ENCODE results near the gene DHCR7.
A peak's percentile ranks its signal among the peaks of the same experiment; 100 is the strongest.

DHCR7 gene

GRCh38 chr11:71472357-71472885 is 24.2 kb upstream of the DHCR7 start:
- H4K8ac ChIP-seq (ENCODE audit: low read depth, low read length): no peak overlapping the region

DNA sequence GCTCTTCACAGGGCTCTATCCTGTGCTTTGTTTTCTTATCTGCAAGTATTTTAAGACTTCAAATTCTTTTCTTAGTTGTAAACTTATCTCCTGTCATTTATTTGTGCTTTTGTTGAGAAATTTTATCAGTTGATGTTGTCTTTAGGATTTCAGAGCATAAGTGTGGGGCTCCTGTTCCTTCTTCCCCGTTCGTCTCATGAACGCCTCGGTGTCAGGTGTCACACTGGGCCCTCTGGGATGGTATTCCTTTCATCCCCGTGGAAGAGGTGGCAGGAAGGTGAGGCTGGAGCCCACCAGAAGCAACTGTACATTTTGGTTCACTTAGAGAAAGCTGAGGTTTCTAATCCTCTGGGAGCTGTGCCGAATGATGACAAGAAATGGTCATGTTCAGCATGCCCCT is 22.8 kb upstream of the DHCR7 start:
- H4K5ac ChIP-seq (ENCODE audit: low read length): no peak overlapping the region
- no peak overlapping the region for H3K9ac ChIP-seq (ENCODE audit: low read length)
- no peaks in the 10 kb centered on the region for H3K79me2 ChIP-seq (ENCODE audit: control insufficient read depth, insufficient read depth, low read length)
- H3K23ac ChIP-seq (ENCODE audit: low read length): no peak overlapping the region
- no peaks in the 10 kb centered on the region for H3K79me1 ChIP-seq (ENCODE audit: low read length)
- no peaks in the 10 kb centered on the region for H3K27me3 ChIP-seq (ENCODE audit: insufficient read depth, low read length, poor library complexity)
- H2BK120ac ChIP-seq (ENCODE audit: low read depth, low read length): no peak overlapping the region
- DNase-seq: no peak
- no peak overlapping the region for H3K18ac ChIP-seq (ENCODE audit: low read length)
- no peak overlapping the region for H3K4me2 ChIP-seq (ENCODE audit: low read length)
- H3K4me1 ChIP-seq (ENCODE audit: control insufficient read depth, low read depth, low read length): no peaks in the 10 kb centered on the region
- no peak overlapping the region for H3K27ac ChIP-seq (ENCODE audit: low read depth, low read length)
- H2BK15ac ChIP-seq (replicated peaks; ENCODE audit: low read depth): no peak overlapping the region
- H2AK5ac ChIP-seq (ENCODE audit: low read length): no peak overlapping the region
- H3K4me3 ChIP-seq (ENCODE audit: low read length): no peak overlapping the region
- no peak overlapping the region for H2BK5ac ChIP-seq (ENCODE audit: low read length)
- WGBS (ENCODE audit: extremely low coverage, insufficient coverage, low lambda C conversion rate): no CpG with 5 or more reads among the region's 6 CpGs
- no peak overlapping the region for H3K56ac ChIP-seq (ENCODE audit: low read length)
- H3K36me3 ChIP-seq (ENCODE audit: control insufficient read depth, insufficient read depth, low read length): peaks cover 3% of the 10 kb centered on the region
- no peak overlapping the region for H3K4ac ChIP-seq (ENCODE audit: low read depth, low read length)
- H4K8ac ChIP-seq (ENCODE audit: low read depth, low read length): no peak overlapping the region

More at GRCh38 chr11:71472357-71472885, 24.2 kb upstream of the DHCR7 start:
- H3K4me3 ChIP-seq (ENCODE audit: low read length): no peak overlapping the region
- H3K27me3 ChIP-seq (ENCODE audit: insufficient read depth, low read length, poor library complexity): no peaks in the 10 kb centered on the region
- H2BK5ac ChIP-seq (ENCODE audit: low read length): no peak overlapping the region
- no peak overlapping the region for H3K4ac ChIP-seq (ENCODE audit: low read depth, low read length)
- no peak overlapping the region for H3K9ac ChIP-seq (ENCODE audit: low read length)
- H2BK120ac ChIP-seq (ENCODE audit: low read depth, low read length): no peak overlapping the region
- H3K56ac ChIP-seq (ENCODE audit: low read length): no peak overlapping the region
- no peaks in the 10 kb centered on the region for H3K4me1 ChIP-seq (ENCODE audit: control insufficient read depth, low read depth, low read length)
- no peak overlapping the region for H3K4me2 ChIP-seq (ENCODE audit: low read length)
- no CpG with 5 or more reads among the region's 10 CpGs for WGBS (ENCODE audit: extremely low coverage, insufficient coverage, low lambda C conversion rate)
- no peak overlapping the region for H4K5ac ChIP-seq (ENCODE audit: low read length)
- H3K79me1 ChIP-seq (ENCODE audit: low read length): no peaks in the 10 kb centered on the region
- no peak overlapping the region for H3K23ac ChIP-seq (ENCODE audit: low read length)
- no peak overlapping the region for H2BK15ac ChIP-seq (replicated peaks; ENCODE audit: low read depth)
- DNase-seq: peak; percentile 33
- no peak overlapping the region for H2AK5ac ChIP-seq (ENCODE audit: low read length)
- no peak overlapping the region for H3K18ac ChIP-seq (ENCODE audit: low read length)
- H3K27ac ChIP-seq (ENCODE audit: low read depth, low read length): no peak overlapping the region
- peaks cover 3% of the 10 kb centered on the region for H3K36me3 ChIP-seq (ENCODE audit: control insufficient read depth, insufficient read depth, low read length)
- no peaks in the 10 kb centered on the region for H3K79me2 ChIP-seq (ENCODE audit: control insufficient read depth, insufficient read depth, low read length)

- no peak overlapping the region for H3K18ac ChIP-seq (ENCODE audit: low read length)
- H3K56ac ChIP-seq (ENCODE audit: low read length): no peak overlapping the region
- H3K9ac ChIP-seq (ENCODE audit: low read length): no peak overlapping the region
- H3K27me3 ChIP-seq (ENCODE audit: insufficient read depth, low read length, poor library complexity): no peaks in the 10 kb centered on the region
- H4K5ac ChIP-seq (ENCODE audit: low read length): no peak overlapping the region
- H3K36me3 ChIP-seq (ENCODE audit: control insufficient read depth, insufficient read depth, low read length): no peaks in the 10 kb centered on the region
- H3K4me2 ChIP-seq (ENCODE audit: low read length): no peak overlapping the region
- no peak overlapping the region for H2BK15ac ChIP-seq (replicated peaks; ENCODE audit: low read depth)
- no peak overlapping the region for H2AK5ac ChIP-seq (ENCODE audit: low read length)
- no peaks in the 10 kb centered on the region for H3K79me2 ChIP-seq (ENCODE audit: control insufficient read depth, insufficient read depth, low read length)
- no peaks in the 10 kb centered on the region for H3K79me1 ChIP-seq (ENCODE audit: low read length)
- H3K4me3 ChIP-seq (ENCODE audit: low read length): no peak overlapping the region
- no peak overlapping the region for H3K27ac ChIP-seq (ENCODE audit: low read depth, low read length)
- H3K4ac ChIP-seq (ENCODE audit: low read depth, low read length): no peak overlapping the region
- no peak overlapping the region for H4K8ac ChIP-seq (ENCODE audit: low read depth, low read length)
- no peak overlapping the region for H2BK5ac ChIP-seq (ENCODE audit: low read length)
- no CpG with 5 or more reads among the region's 6 CpGs for WGBS (ENCODE audit: extremely low coverage, insufficient coverage, low lambda C conversion rate)
- no peaks in the 10 kb centered on the region for H3K4me1 ChIP-seq (ENCODE audit: control insufficient read depth, low read depth, low read length)
- no peak for DNase-seq
- no peak overlapping the region for H2BK120ac ChIP-seq (ENCODE audit: low read depth, low read length)
- no peak overlapping the region for H3K23ac ChIP-seq (ENCODE audit: low read length)
These were observed 19.0 kb upstream of the DHCR7 start for GRCh38 chr11:71467164-71467563.

GRCh38 chr11:71466358-71466757 is 18.2 kb upstream of the DHCR7 start:
- WGBS (ENCODE audit: extremely low coverage, insufficient coverage, low lambda C conversion rate): no CpG with 5 or more reads among the region's 9 CpGs
- no peak for DNase-seq
- H3K56ac ChIP-seq (ENCODE audit: low read length): no peak overlapping the region

DNA sequence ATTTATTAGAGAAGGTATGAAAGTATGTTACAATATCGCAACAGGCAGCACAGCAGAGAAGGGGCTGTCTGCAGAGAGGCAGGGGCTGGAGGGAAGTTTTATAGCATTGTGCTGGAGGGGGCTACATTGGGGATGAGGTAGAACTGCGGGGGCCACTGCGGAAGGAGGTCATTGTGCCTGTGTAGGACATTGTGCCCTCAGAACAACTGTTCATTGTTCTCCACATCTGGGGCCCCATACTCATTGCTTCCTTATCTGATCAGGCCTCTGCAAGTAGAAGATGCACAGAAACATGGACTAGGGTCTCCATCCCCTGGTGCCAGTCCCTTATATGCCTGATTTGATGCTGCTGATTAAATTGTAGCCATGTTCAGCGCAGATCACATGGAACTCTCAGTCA is 16.9 kb upstream of the DHCR7 start:
- Histone ChIP-seq H3K4me3 (ENCODE audit: low read length) (no peak overlapping the region), H3K4me1 (ENCODE audit: control insufficient read depth, low read depth, low read length) (no peaks in the 10 kb centered on the region), H3K56ac (ENCODE audit: low read length) (no peak overlapping the region), H2BK120ac (ENCODE audit: low read depth, low read length) (no peak overlapping the region), H3K27me3 (ENCODE audit: insufficient read depth, low read length, poor library complexity) (no peaks in the 10 kb centered on the region), H2AK5ac (ENCODE audit: low read length) (no peak overlapping the region), H3K36me3 (ENCODE audit: control insufficient read depth, insufficient read depth, low read length) (no peaks in the 10 kb centered on the region), H3K4ac (ENCODE audit: low read depth, low read length) (no peak overlapping the region), H2BK15ac (replicated peaks; ENCODE audit: low read depth) (no peak overlapping the region), H3K79me2 (ENCODE audit: control insufficient read depth, insufficient read depth, low read length) (no peaks in the 10 kb centered on the region), H4K8ac (ENCODE audit: low read depth, low read length) (no peak overlapping the region), H4K5ac (ENCODE audit: low read length) (no peak overlapping the region), H3K79me1 (ENCODE audit: low read length) (no peaks in the 10 kb centered on the region), H3K4me2 (ENCODE audit: low read length) (no peak overlapping the region), H2BK5ac (ENCODE audit: low read length) (no peak overlapping the region), H3K9ac (ENCODE audit: low read length) (no peak overlapping the region), H3K23ac (ENCODE audit: low read length) (no peak overlapping the region), H3K27ac (ENCODE audit: low read depth, low read length) (no peak overlapping the region), H3K18ac (ENCODE audit: low read length) (no peak overlapping the region)
- no peak for DNase-seq
- no CpG with 5 or more reads among the region's 4 CpGs for WGBS (ENCODE audit: extremely low coverage, insufficient coverage, low lambda C conversion rate)

More at GRCh38 chr11:71466358-71466757, 18.2 kb upstream of the DHCR7 start:
- Histone ChIP-seq H4K8ac (ENCODE audit: low read depth, low read length) (no peak overlapping the region), H3K27ac (ENCODE audit: low read depth, low read length) (no peak overlapping the region), H3K4me1 (ENCODE audit: control insufficient read depth, low read depth, low read length) (no peaks in the 10 kb centered on the region), H2BK5ac (ENCODE audit: low read length) (no peak overlapping the region), H3K27me3 (ENCODE audit: insufficient read depth, low read length, poor library complexity) (no peaks in the 10 kb centered on the region), H4K5ac (ENCODE audit: low read length) (no peak overlapping the region), H3K36me3 (ENCODE audit: control insufficient read depth, insufficient read depth, low read length) (no peaks in the 10 kb centered on the region), H2BK15ac (replicated peaks; ENCODE audit: low read depth) (no peak overlapping the region), H3K18ac (ENCODE audit: low read length) (no peak overlapping the region), H3K79me1 (ENCODE audit: low read length) (no peaks in the 10 kb centered on the region), H2AK5ac (ENCODE audit: low read length) (no peak overlapping the region), H2BK120ac (ENCODE audit: low read depth, low read length) (no peak overlapping the region), H3K23ac (ENCODE audit: low read length) (no peak overlapping the region), H3K4me3 (ENCODE audit: low read length) (no peak overlapping the region), H3K4ac (ENCODE audit: low read depth, low read length) (no peak overlapping the region), H3K79me2 (ENCODE audit: control insufficient read depth, insufficient read depth, low read length) (no peaks in the 10 kb centered on the region), H3K4me2 (ENCODE audit: low read length) (no peak overlapping the region), H3K9ac (ENCODE audit: low read length) (no peak overlapping the region)
